Adrenal gland (tissue), 12 donors: ENCODE measurements around the gene GSE1. TPM values are rescaled to one million over a fixed set of nuclear protein-coding genes. Genes with fewer than 3 reads are reported as not detected.

ENCODE experiments used
- DNase-seq, 7 donors: peaks; one replicate each; pipeline ENCODE4 v3.0.0-alpha.2; 2019 to 2020
- H3K27ac ChIP-seq, 5 donors: fragments of 200-600 bp; sonication (generic) in 4 of 5; 1 replicate in 3 of 5; 2 replicates in 2 of 5; pipeline versions ENCODE4 v1.5.1 to v1.8.0; 2016 to 2020; ENCODE audit warnings: mild to moderate bottlenecking in 1 of 5
- H3K27me3 ChIP-seq: fragments of 200-600 bp; 2 replicates; pipeline ENCODE4 v1.8.0; 2021
- H3K36me3 ChIP-seq, 2 donors: fragments of 200-600 bp; replicated peaks in 1 of 2; 1 replicate in 1 of 2; 2 replicates in 1 of 2; pipeline versions ENCODE4 v1.5.1 to v1.8.0; 2018 to 2022
- H3K4me1 ChIP-seq, 2 donors: fragments of 200-600 bp; replicated peaks in 1 of 2; 1 replicate in 1 of 2; 2 replicates in 1 of 2; pipeline versions ENCODE4 v1.5.1 to v1.8.0; 2018 to 2021
- H3K4me3 ChIP-seq, 4 donors: fragments of 200-600 bp; sonication (generic) in 3 of 4; one replicate each; pipeline ENCODE4 v1.5.1; 2016 to 2018
- H3K9me3 ChIP-seq, 3 donors: fragments of 200-600 bp; sonication (generic) in 1 of 3; replicated peaks in 1 of 3; 1 replicate in 2 of 3; 2 replicates in 1 of 3; pipeline versions ENCODE4 v1.5.1 to v1.8.0; 2016 to 2021
- POLR2A ChIP-seq, 2 donors: fragments of 450-650 bp; IDR thresholded peaks; one replicate each; pipeline ENCODE4 v1.6.1; 2017; ENCODE audit warnings: antibody characterized with exemption in 2 of 2, mild to moderate bottlenecking in 2 of 2, moderate library complexity in 1 of 2
- WGBS, 4 donors: extraction: QIAGEN DNeasy Blood & Tissue Kit in 2 of 4; methylation state at CpG; one replicate each; pipeline versions ENCODE4 v1.1.5 to v1.1.7; 2013 to 2017; 5-methylcytosine and 5-hydroxymethylcytosine counted together
- intact Hi-C, 2 donors: fragments of 100-400 bp; cut with DNase I; formaldehyde crosslinking; loops; one replicate each; pipeline versions ENCODE4 v1.14.1 to v1.15.0; 2022 to 2023
- polyA plus RNA-seq, 3 donors: library from polyadenylated mRNA; stranded (reverse); fragments of 200-250 nt in 2 of 3; fragments of 350-450 nt in 1 of 3; fragmentation: Illumina TruSeq in 1 of 3; extraction: RNeasy Lipid Tissue Mini Kit (QIAGEN cat#74804) in 1 of 3; gene quantifications; one replicate each; pipeline ENCODE4 v1.2.3, GENCODE V29; 2013 to 2014
- total RNA-seq, 9 donors: library from RNA; depleted of rRNA in 4 of 9; stranded (reverse); fragments of >200 nt in 4 of 9; fragments of 120-200 nt in 1 of 9; fragmentation: NEBNext Ultra II Directional in 1 of 9; extraction: Animal tissue kit (Norgen Biotek cat#: 25700) in 1 of 9; gene quantifications; one replicate each; pipeline versions ENCODE4 v1.1.0 to v1.2.4, GENCODE V29; 2013 to 2023
- TF ChIP-seq, protein P1 (sequence below), 6 experiments: fragments of 450-650 bp in 4 of 6; fragments of 200-600 bp in 2 of 6; sonication (generic) in 1 of 6; IDR thresholded peaks; 1 replicate in 5 of 6; 2 replicates in 1 of 6; pipeline versions ENCODE4 v1.5.1 to v1.8.0; 2016 to 2021; ENCODE audit warnings: antibody characterized with exemption in 6 of 6, mild to moderate bottlenecking in 2 of 6, moderate library complexity in 1 of 6
- donor health status: healthy with polysubstance abuse.
- donor health status: Bipolar disorder and iron deficiency.
- donor health status: DM: yes; HTN: yes; CAD: no.
- donor health status: DM: no; HTN: no; CAD: no.
- donor health status: DM: no; HTN: no; CAD: no.
- donor health status: DM: yes; HTN: yes; CAD: no.

GSE1 gene
- total and polyA plus RNA-seq, 12 donors, result 7.8 to 99.9 (median 64.8) TPM

DNA sequence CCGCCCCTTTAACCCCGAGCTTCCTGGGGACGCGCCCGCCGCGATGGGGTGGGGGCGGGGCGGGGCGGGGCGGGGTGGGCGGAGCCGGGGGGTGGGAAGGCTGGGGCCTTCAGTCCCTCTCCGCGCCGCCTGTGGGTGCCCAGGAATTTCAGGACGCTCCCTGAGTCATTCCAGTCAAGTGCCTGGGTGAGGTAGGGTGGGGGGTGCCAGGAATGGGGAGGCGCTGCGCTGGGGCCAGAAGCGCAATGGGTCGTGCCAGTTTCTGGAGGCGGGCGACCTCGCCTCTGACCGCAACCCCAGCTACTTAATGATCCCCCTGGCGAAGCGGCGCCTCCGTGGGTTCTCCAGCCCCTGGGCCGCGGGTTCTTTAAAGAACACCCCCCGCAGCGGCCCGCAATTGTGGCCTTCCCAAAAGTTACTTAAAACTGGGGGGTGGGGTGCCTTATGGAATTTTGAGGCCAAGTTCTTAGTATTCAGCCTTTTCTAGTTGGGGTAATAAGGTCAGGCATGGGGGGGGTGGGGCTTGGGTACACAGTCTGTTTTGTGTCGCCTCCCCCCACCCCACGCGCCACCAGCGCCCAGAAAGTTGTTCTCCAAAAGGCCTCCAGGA lies 826 bp upstream of the GSE1 start:
- H3K9me3 ChIP-seq, result no peaks in the 10 kb centered on the region
- intact Hi-C loops, result loop anchor here in 1 of 2 donors (10.0 kb wide), 1 partner anchor 327 kb away; no protein-coding TSS in a partner anchor
- H3K27me3 ChIP-seq, result no peaks in the 10 kb centered on the region
- peak overlapping the region in 3 of 4 donors; percentile 40 to 57 (median 50) for H3K4me3 ChIP-seq
- WGBS, 4 donors, result 1 to 6% (median 1%) methylated on average over 6 to 38 of the region's 38 CpGs
- peak overlapping the region; percentile 92 to 98 (median 96) for H3K27ac ChIP-seq
- TF ChIP-seq, protein P1, sequence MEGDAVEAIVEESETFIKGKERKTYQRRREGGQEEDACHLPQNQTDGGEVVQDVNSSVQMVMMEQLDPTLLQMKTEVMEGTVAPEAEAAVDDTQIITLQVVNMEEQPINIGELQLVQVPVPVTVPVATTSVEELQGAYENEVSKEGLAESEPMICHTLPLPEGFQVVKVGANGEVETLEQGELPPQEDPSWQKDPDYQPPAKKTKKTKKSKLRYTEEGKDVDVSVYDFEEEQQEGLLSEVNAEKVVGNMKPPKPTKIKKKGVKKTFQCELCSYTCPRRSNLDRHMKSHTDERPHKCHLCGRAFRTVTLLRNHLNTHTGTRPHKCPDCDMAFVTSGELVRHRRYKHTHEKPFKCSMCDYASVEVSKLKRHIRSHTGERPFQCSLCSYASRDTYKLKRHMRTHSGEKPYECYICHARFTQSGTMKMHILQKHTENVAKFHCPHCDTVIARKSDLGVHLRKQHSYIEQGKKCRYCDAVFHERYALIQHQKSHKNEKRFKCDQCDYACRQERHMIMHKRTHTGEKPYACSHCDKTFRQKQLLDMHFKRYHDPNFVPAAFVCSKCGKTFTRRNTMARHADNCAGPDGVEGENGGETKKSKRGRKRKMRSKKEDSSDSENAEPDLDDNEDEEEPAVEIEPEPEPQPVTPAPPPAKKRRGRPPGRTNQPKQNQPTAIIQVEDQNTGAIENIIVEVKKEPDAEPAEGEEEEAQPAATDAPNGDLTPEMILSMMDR (IDR thresholded peaks at IDR 0.05), result no peak
- TF ChIP-seq POLR2A (IDR thresholded peaks at IDR 0.05), result peak in 1 of 2 donors; percentile 81
- no peaks in the 10 kb centered on the region for H3K36me3 ChIP-seq
- H3K4me1 ChIP-seq, result peaks cover 65 to 72% of the 10 kb centered on the region in 2 donors
- peak; percentile 85 to 96 (median 94) for DNase-seq

- peak in 6 of 7 donors; percentile 51 to 91 (median 58) for DNase-seq
These were observed 649 bp downstream of the GSE1 start for GRCh38 chr16:85613604-85614337.

DNA sequence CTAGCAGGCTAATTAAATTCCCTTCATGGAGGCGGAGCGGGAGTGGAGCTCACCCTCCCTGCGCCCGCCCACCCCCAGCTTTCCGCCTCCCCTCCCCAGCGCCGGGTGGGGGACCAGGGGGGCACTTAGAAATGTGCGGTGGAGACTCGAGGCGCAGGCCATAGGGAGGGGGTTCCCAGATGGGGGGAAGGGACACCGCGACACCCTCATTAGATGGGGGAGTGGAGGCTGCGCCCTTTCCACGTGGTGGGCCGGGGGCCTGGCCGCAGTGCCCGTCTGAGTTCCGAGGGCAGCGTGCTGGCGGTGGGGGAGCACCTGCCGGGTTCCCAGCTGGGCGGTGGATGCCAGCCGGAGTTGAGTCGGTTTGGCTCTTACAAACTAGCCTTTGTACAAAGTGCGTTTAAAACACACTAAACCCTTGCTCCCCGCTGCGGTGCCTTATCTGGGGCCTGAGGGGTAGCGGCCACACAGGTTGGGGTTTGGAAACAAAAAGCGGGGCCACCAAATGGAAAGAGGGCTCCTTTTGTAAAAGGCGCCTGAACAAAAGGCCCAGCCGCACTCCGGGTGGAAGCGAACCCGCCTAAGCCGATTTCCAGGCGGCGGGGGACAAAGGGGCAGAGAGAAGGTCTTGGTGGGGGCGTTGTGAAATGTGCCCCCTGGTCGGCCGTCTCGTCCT lies 1.4 kb downstream of the GSE1 start:
- TF ChIP-seq, protein P1 (IDR thresholded peaks at IDR 0.05), result no peak
- no peak for TF ChIP-seq POLR2A (IDR thresholded peaks at IDR 0.05)
- no peak for DNase-seq
- H3K27ac ChIP-seq, result peak overlapping the region in 4 of 5 donors; percentile 15 to 98 (median 96)
- peaks cover 65 to 69% of the 10 kb centered on the region in 2 donors for H3K4me1 ChIP-seq
- no peaks in the 10 kb centered on the region for H3K27me3 ChIP-seq
- H3K4me3 ChIP-seq, result peak overlapping the region in 2 of 4 donors; percentile 57 to 74
- no peaks in the 10 kb centered on the region for H3K9me3 ChIP-seq
- intact Hi-C loops, result loop anchor here in 1 of 2 donors (10.0 kb wide), 1 partner anchor 330 kb away; no protein-coding TSS in a partner anchor
- WGBS, 4 donors, result 67 to 86% (median 73%) methylated on average over 18 to 41 of the region's 41 CpGs
- H3K36me3 ChIP-seq, result no peaks in the 10 kb centered on the region

More at GRCh38 chr16:85613604-85614337, 649 bp downstream of the GSE1 start:
- 1 to 12% (median 4%) methylated on average over 16 to 63 of the region's 67 CpGs for WGBS, 4 donors
- Histone ChIP-seq H3K27ac (peak overlapping the region in 4 of 5 donors; percentile 30 to 98 (median 96)), H3K9me3 (no peaks in the 10 kb centered on the region), H3K27me3 (no peaks in the 10 kb centered on the region), H3K36me3 (no peaks in the 10 kb centered on the region), H3K4me3 (peak overlapping the region; percentile 2 to 74 (median 36)), H3K4me1 (peaks cover 65 to 69% of the 10 kb centered on the region in 2 donors)
- intact Hi-C loops, result loop anchor here in 1 of 2 donors (10.0 kb wide), 1 partner anchor 329 kb away; no protein-coding TSS in a partner anchor
- TF ChIP-seq, protein P1 (IDR thresholded peaks at IDR 0.05), result no peak
- TF ChIP-seq POLR2A (IDR thresholded peaks at IDR 0.05), result no peak
